Measurements from ENCODE around the gene UBE3A.

GRCh38 chr15:25335279-25335678 is 103.5 kb downstream of the UBE3A start:
- TF ChIP-seq POLR2AphosphoS5 (IDR thresholded peaks at IDR 0.05; ENCODE audit: low read depth, low read length): no peak
- TF ChIP-seq TEAD4 (IDR thresholded peaks at IDR 0.05; ENCODE audit: borderline replicate concordance, insufficient read depth): no peak
- no peak for TF ChIP-seq CHD2 (IDR thresholded peaks at IDR 0.05; ENCODE audit: low read length, partially characterized antibody)
- no peak for TF ChIP-seq CTCF (IDR thresholded peaks at IDR 0.05)
- no peak for TF ChIP-seq RAD21 (IDR thresholded peaks at IDR 0.05; ENCODE audit: low read length)

Measured in SK-N-SH (cell line).